Measurements from ENCODE around the gene FANCI.

The FANCI gene

GRCh38 chr15:89243691-89244573 is at the start of gene FANCI:
FANCI (plus strand) TSS chr15:89243979; CDS start chr15:89247648, 3,669 bp downstream.
- DNase-seq (ENCODE audit: low spot score), result peak; percentile 91

GRCh38 chr15:89194608-89195007 is 49.2 kb upstream of the FANCI start:
- no peak for DNase-seq (ENCODE audit: low spot score)

GRCh38 chr15:89195836-89196235 is 47.9 kb upstream of the FANCI start:
- DNase-seq (ENCODE audit: low spot score), result peak; percentile 84

- no peak for DNase-seq (ENCODE audit: low spot score)
These were observed 47.5 kb upstream of the FANCI start for GRCh38 chr15:89196241-89196640.

- no peak for DNase-seq (ENCODE audit: low spot score)
These were observed 46.8 kb upstream of the FANCI start for GRCh38 chr15:89196994-89197393.

GRCh38 chr15:89197503-89197971 is 46.2 kb upstream of the FANCI start:
- DNase-seq (ENCODE audit: low spot score), result no peak

- DNase-seq (ENCODE audit: low spot score), result no peak
These were observed 45.6 kb upstream of the FANCI start for GRCh38 chr15:89198196-89198595.

- DNase-seq (ENCODE audit: low spot score), result no peak
These were observed 44.8 kb upstream of the FANCI start for GRCh38 chr15:89198934-89199333.

- DNase-seq (ENCODE audit: low spot score), result no peak
These were observed 44.0 kb upstream of the FANCI start for GRCh38 chr15:89199746-89200145.

- no peak for DNase-seq (ENCODE audit: low spot score)
These were observed 43.6 kb upstream of the FANCI start for GRCh38 chr15:89200182-89200581.

- no peak for DNase-seq (ENCODE audit: low spot score)
These were observed 42.2 kb upstream of the FANCI start for GRCh38 chr15:89201465-89202005.

GRCh38 chr15:89203705-89204273 is 40.0 kb upstream of the FANCI start:
- no peak for DNase-seq (ENCODE audit: low spot score)

GRCh38 chr15:89205991-89206585 is 37.7 kb upstream of the FANCI start:
- DNase-seq (ENCODE audit: low spot score), result no peak

GRCh38 chr15:89206908-89207331 is 36.9 kb upstream of the FANCI start:
- DNase-seq (ENCODE audit: low spot score), result peak; percentile 89

GRCh38 chr15:89208256-89208655 is 35.5 kb upstream of the FANCI start:
- DNase-seq (ENCODE audit: low spot score), result no peak

- no peak for DNase-seq (ENCODE audit: low spot score)
These were observed 34.7 kb upstream of the FANCI start for GRCh38 chr15:89209057-89209456.

- DNase-seq (ENCODE audit: low spot score), result no peak
These were observed 32.1 kb upstream of the FANCI start for GRCh38 chr15:89211678-89212170.

- no peak for DNase-seq (ENCODE audit: low spot score)
These were observed 28.2 kb upstream of the FANCI start for GRCh38 chr15:89215627-89216026.

- DNase-seq (ENCODE audit: low spot score), result no peak
These were observed 26.7 kb upstream of the FANCI start for GRCh38 chr15:89217031-89217430.

- no peak for DNase-seq (ENCODE audit: low spot score)
These were observed 25.9 kb upstream of the FANCI start for GRCh38 chr15:89217686-89218376.

- no peak for DNase-seq (ENCODE audit: low spot score)
These were observed 25.2 kb upstream of the FANCI start for GRCh38 chr15:89218531-89218930.

- DNase-seq (ENCODE audit: low spot score), result no peak
These were observed 22.2 kb upstream of the FANCI start, which contains the start of gene RLBP1 for GRCh38 chr15:89221543-89221942. RLBP1 (minus strand) TSS chr15:89221579; CDS start chr15:89218975, 2,604 bp downstream.

Data from hepatic stellate cell (primary cell).